H9 (cell line): Measurements from ENCODE around the gene DIAPH3. TPM values are rescaled to one million over a fixed set of nuclear protein-coding genes. Genes with fewer than 3 reads are reported as not detected.

Source experiments
- DNase-seq: peaks from one replicate; pipeline ENCODE4 v3.0.0-alpha.2; 2017
- H2AFZ ChIP-seq: one replicate; pipeline ENCODE4 v1.6.1; 2013; ENCODE audit warnings: mild to moderate bottlenecking, low read length, control low read depth, moderate library complexity
- H2AK5ac ChIP-seq: 2 replicates; pipeline ENCODE4 v1.6.1; 2013; ENCODE audit warnings: low read length, control low read depth, mixed read lengths; ENCODE audit not compliant: insufficient read length
- H2BK120ac ChIP-seq: one replicate; pipeline ENCODE4 v1.6.1; 2013; ENCODE audit warnings: low read depth, mild to moderate bottlenecking, low read length, control low read depth, inconsistent platforms; ENCODE audit not compliant: poor library complexity, severe bottlenecking
- H2BK12ac ChIP-seq: 2 replicates; pipeline ENCODE4 v1.6.1; 2013; ENCODE audit warnings: low read length, control low read depth, mixed read lengths, low read depth; ENCODE audit not compliant: insufficient read length
- H2BK15ac ChIP-seq: 2 replicates; pipeline ENCODE4 v1.6.1; 2013; ENCODE audit warnings: low read depth, low read length, control low read depth
- H2BK20ac ChIP-seq: one replicate; pipeline ENCODE4 v1.6.1; 2013; ENCODE audit warnings: low read depth, mild to moderate bottlenecking, low read length, control low read depth, inconsistent platforms; ENCODE audit not compliant: poor library complexity, severe bottlenecking
- H2BK5ac ChIP-seq: 2 replicates; pipeline ENCODE4 v1.6.1; 2013; ENCODE audit warnings: low read length, control low read depth, mixed read lengths; ENCODE audit not compliant: insufficient read length
- H3K14ac ChIP-seq: 2 replicates; pipeline ENCODE4 v1.6.1; 2013; ENCODE audit warnings: low read length, control low read depth; ENCODE audit not compliant: insufficient read depth
- H3K18ac ChIP-seq: 2 replicates; pipeline ENCODE4 v1.6.1; 2013; ENCODE audit warnings: low read depth, mild to moderate bottlenecking, mixed read lengths, low read length, control low read depth; ENCODE audit not compliant: insufficient read length
- H3K23ac ChIP-seq: 2 replicates; pipeline ENCODE4 v1.6.1; 2013; ENCODE audit warnings: low read length, control low read depth, mixed read lengths, low read depth; ENCODE audit not compliant: insufficient read length
- H3K23me2 ChIP-seq: 2 replicates; pipeline ENCODE4 v1.6.1; 2013; ENCODE audit warnings: low read depth, mild to moderate bottlenecking, mixed read lengths, low read length, control low read depth; ENCODE audit not compliant: insufficient read length, poor library complexity, severe bottlenecking
- H3K27ac ChIP-seq: 2 replicates; pipeline ENCODE4 v1.5.1; 2013; ENCODE audit warnings: low read length, control low read depth, mixed read lengths, low read depth; ENCODE audit not compliant: insufficient read length
- H3K27me3 ChIP-seq: 2 replicates; pipeline ENCODE4 v1.6.1; 2013; ENCODE audit warnings: low read length, control low read depth, inconsistent platforms; ENCODE audit not compliant: insufficient read depth
- H3K4ac ChIP-seq: 2 replicates; pipeline ENCODE4 v1.6.1; 2013; ENCODE audit warnings: low read depth, mild to moderate bottlenecking, control low read depth, inconsistent platforms, low read length, moderate library complexity
- H3K4me1 ChIP-seq: 2 replicates; pipeline ENCODE4 v1.6.1; 2013; ENCODE audit warnings: low read length, control low read depth, inconsistent platforms; ENCODE audit not compliant: insufficient read depth
- H3K4me2 ChIP-seq: 2 replicates; pipeline ENCODE4 v1.6.1; 2013; ENCODE audit warnings: low read length, control low read depth, mixed read lengths; ENCODE audit not compliant: insufficient read length, insufficient read depth
- H3K56ac ChIP-seq: 2 replicates; pipeline ENCODE4 v1.6.1; 2013; ENCODE audit warnings: low read depth, mild to moderate bottlenecking, mixed read lengths, low read length, control low read depth; ENCODE audit not compliant: insufficient read length
- H3K79me1 ChIP-seq: 2 replicates; pipeline ENCODE4 v1.6.1; 2013; ENCODE audit warnings: low read depth, mild to moderate bottlenecking, moderate library complexity, low read length, control low read depth, inconsistent platforms; ENCODE audit not compliant: insufficient read depth, poor library complexity, severe bottlenecking
- H3K79me2 ChIP-seq: 2 replicates; pipeline ENCODE4 v1.6.1; 2013; ENCODE audit warnings: low read length, control low read depth, inconsistent platforms; ENCODE audit not compliant: insufficient read depth
- H3K9ac ChIP-seq: 2 replicates; pipeline ENCODE4 v1.6.1; 2013; ENCODE audit warnings: low read length, control low read depth, mixed read lengths; ENCODE audit not compliant: insufficient read length; ENCODE audit errors: extremely low read depth
- H3K9me3 ChIP-seq: one replicate; pipeline ENCODE4 v1.6.1; 2013; ENCODE audit warnings: low read depth, low read length, inconsistent platforms; ENCODE audit not compliant: control insufficient read depth
- H3T11ph ChIP-seq: one replicate; pipeline ENCODE4 v1.6.1; 2013; ENCODE audit warnings: mild to moderate bottlenecking, low read length, control low read depth, inconsistent platforms
- H4K20me1 ChIP-seq: one replicate; pipeline ENCODE4 v1.6.1; 2013; ENCODE audit not compliant: control insufficient read depth, insufficient read length, insufficient read depth
- H4K5ac ChIP-seq: 2 replicates; pipeline ENCODE4 v1.6.1; 2013; ENCODE audit warnings: low read depth, mild to moderate bottlenecking, mixed read lengths, low read length, control low read depth; ENCODE audit not compliant: insufficient read length
- H4K8ac ChIP-seq: replicated peaks from 2 replicates; pipeline ENCODE4 v1.6.1; 2013; ENCODE audit warnings: low read length, control low read depth, mixed read lengths, low read depth; ENCODE audit not compliant: insufficient read length
- H4K91ac ChIP-seq: 2 replicates; pipeline ENCODE4 v1.6.1; 2013; ENCODE audit warnings: low read depth, mild to moderate bottlenecking, moderate library complexity, mixed read lengths, low read length, control low read depth; ENCODE audit not compliant: insufficient read length
- H3K27ac Mint-ChIP-seq, 3 experiments: 2 replicates in 2 of 3; 3 replicates in 1 of 3; pipeline ENCODE4 v1.8.0; 2020 to 2021; ENCODE audit warnings: mixed read lengths in 3 of 3, mild to moderate bottlenecking in 1 of 3, moderate library complexity in 1 of 3
- H3K27me3 Mint-ChIP-seq: 2 replicates; pipeline ENCODE4 v1.8.0; 2021; ENCODE audit warnings: low read depth, mild to moderate bottlenecking, moderate library complexity, mixed read lengths
- H3K36me3 Mint-ChIP-seq, 3 experiments: 2 replicates in 2 of 3; 3 replicates in 1 of 3; pipeline ENCODE4 v1.8.0; 2020 to 2021; ENCODE audit warnings: low read depth in 3 of 3, mixed read lengths in 3 of 3; ENCODE audit not compliant: insufficient read depth in 1 of 3
- H3K4me1 Mint-ChIP-seq, 2 experiments: 2 replicates each; pipeline ENCODE4 v1.8.0; 2020; ENCODE audit warnings: mixed read lengths in 2 of 2
- H3K4me3 Mint-ChIP-seq, 2 experiments: 2 replicates in 1 of 2; 3 replicates in 1 of 2; pipeline ENCODE4 v1.8.0; 2020 to 2021; ENCODE audit warnings: mild to moderate bottlenecking in 2 of 2, mixed read lengths in 2 of 2, moderate library complexity in 1 of 2
- H3K9me3 Mint-ChIP-seq, 2 experiments: 2 replicates in 1 of 2; 3 replicates in 1 of 2; pipeline ENCODE4 v1.8.0; 2020; ENCODE audit warnings: mild to moderate bottlenecking in 2 of 2, mixed read lengths in 2 of 2, moderate library complexity in 1 of 2
- CTCF ChIP-seq: fragments of 200-600 bp; sonication (generic); conservative IDR thresholded peaks from 3 replicates; pipeline ENCODE4 v1.8.0; 2021; ENCODE audit warnings: antibody characterized with exemption, mild to moderate bottlenecking
- WGBS: extraction: QIAGEN DNeasy Blood & Tissue Kit; methylation state at CpG from one replicate; pipeline ENCODE4 v1.1.7; 2013; ENCODE audit warnings: missing lambda C conversion rate, low lambda C conversion rate, mixed read lengths; ENCODE audit not compliant: insufficient read length; ENCODE audit errors: extremely low coverage; 5-methylcytosine and 5-hydroxymethylcytosine counted together
- total RNA-seq: library from RNA; stranded (reverse); gene quantifications from 2 replicates; pipeline ENCODE4 v1.2.1, GENCODE V29; 2021

Gene DIAPH3
- total RNA-seq, 1 experiment from 2014 or later: 23.1 TPM

GRCh38 chr13:59743195-59743594 is 420.5 kb downstream of the DIAPH3 start:
- Histone ChIP-seq H3K79me1 (no peaks in the 10 kb centered on the region), H3K4ac (no peak overlapping the region), H3K27me3 (no peaks in the 10 kb centered on the region), H3K56ac (no peak overlapping the region), H2AK5ac (no peak overlapping the region), H4K20me1 (no peaks in the 10 kb centered on the region), H2BK5ac (no peak overlapping the region), H4K91ac (no peak overlapping the region), H4K8ac (no peak overlapping the region), H3T11ph (no peak overlapping the region), H2BK15ac (no peak overlapping the region), H4K5ac (no peak overlapping the region), H3K18ac (no peak overlapping the region), H2BK20ac (no peak overlapping the region), H3K14ac (no peak overlapping the region), H2AFZ (no peak overlapping the region), H3K79me2 (no peaks in the 10 kb centered on the region), H2BK12ac (no peak overlapping the region), H3K27ac (no peak overlapping the region), H2BK120ac (no peak overlapping the region), H3K23me2 (no peaks in the 10 kb centered on the region), H3K23ac (no peak overlapping the region), H3K4me2 (no peak overlapping the region), H3K9me3 (no peaks in the 10 kb centered on the region), H3K4me1 (peaks cover 9% of the 10 kb centered on the region), H3K9ac (no peak overlapping the region)
- no peaks in the 10 kb centered on the region for H3K9me3 Mint-ChIP-seq
- no CpG with 5 or more reads among the region's 3 CpGs for WGBS
- no peak overlapping the region; a peak in 1 of 5 replicates for H3K4me3 Mint-ChIP-seq
- TF ChIP-seq CTCF: no peak
- H3K36me3 Mint-ChIP-seq: peaks cover 0 to 5% (median 2%) of the 10 kb centered on the region in 3 experiments; a peak in 3 of 7 replicates
- no peak for DNase-seq
- peaks cover 25 to 28% of the 10 kb centered on the region in 2 experiments for H3K4me1 Mint-ChIP-seq
- peak overlapping the region in 1 of 3 experiments; percentile 0; a peak in 1 of 7 replicates for H3K27ac Mint-ChIP-seq
- no peaks in the 10 kb centered on the region for H3K27me3 Mint-ChIP-seq
